H1 (cell line): ENCODE data around the gene SUOX. TPM values are rescaled to one million over a fixed set of nuclear protein-coding genes. Genes with fewer than 3 reads are reported as not detected.

Source experiments
- CTCF ChIA-PET: fragments of 300-600 bp; sonication (Branson Sonifier 250); formaldehyde crosslinking; loops from one replicate; lab custom pipeline; 2021; ENCODE audit not compliant: partially characterized antibody; lab: Charles Lee
- POLR2A ChIA-PET: fragments of 300-600 bp; sonication (Branson Sonifier 250); formaldehyde crosslinking; loops from one replicate; lab custom pipeline; 2021; ENCODE audit warnings: inconsistent platforms; ENCODE audit not compliant: partially characterized antibody; lab: Charles Lee
- DNase-seq, 2 experiments: peaks; one replicate each; pipeline versions ENCODE4 v3.0.0 to v3.0.0-alpha.2; 2010 to 2022; ENCODE audit warnings: low spot score in 2 of 2, low read depth in 1 of 2, mixed read lengths in 1 of 2
- FAIRE-seq: peaks from 2 replicates; lab custom pipeline; 2011; peaks lifted over from hg19 to GRCh38; lab: Jason Lieb, UNC
- H2AFZ ChIP-seq: 2 replicates; pipeline ENCODE4 v1.8.1; 2012; ENCODE audit warnings: low read length, inconsistent platforms
- H2AK5ac ChIP-seq: 2 replicates; pipeline ENCODE4 v1.6.1; 2013; ENCODE audit warnings: low read depth, low read length
- H2BK120ac ChIP-seq: replicated peaks from 2 replicates; pipeline ENCODE3; 2013; ENCODE audit warnings: low read depth, low read length, inconsistent platforms
- H2BK12ac ChIP-seq: 2 replicates; pipeline ENCODE4 v1.6.1; 2013; ENCODE audit warnings: low read depth, low read length
- H2BK15ac ChIP-seq: 2 replicates; pipeline ENCODE4 v1.6.1; 2013; ENCODE audit warnings: low read length
- H2BK20ac ChIP-seq: 2 replicates; pipeline ENCODE4 v1.6.1; 2013; ENCODE audit warnings: low read length
- H2BK5ac ChIP-seq: 2 replicates; pipeline ENCODE4 v1.6.1; 2013; ENCODE audit warnings: low read depth, low read length
- H3K14ac ChIP-seq: 2 replicates; pipeline ENCODE4 v1.6.1; 2013; ENCODE audit warnings: inconsistent platforms; ENCODE audit not compliant: insufficient read length
- H3K18ac ChIP-seq: 2 replicates; pipeline ENCODE4 v1.6.1; 2013; ENCODE audit warnings: low read length; ENCODE audit errors: extremely low read depth
- H3K23ac ChIP-seq: 2 replicates; pipeline ENCODE4 v1.6.1; 2013; ENCODE audit warnings: inconsistent platforms; ENCODE audit not compliant: insufficient read length
- H3K23me2 ChIP-seq: 2 replicates; pipeline ENCODE4 v1.6.1; 2013; ENCODE audit warnings: low read depth, low read length
- H3K27ac ChIP-seq: 2 replicates; pipeline ENCODE4 v1.6.1; 2011; ENCODE audit warnings: low read depth, low read length, inconsistent platforms
- H3K27me3 ChIP-seq, 4 experiments: replicated peaks in 1 of 4; 1 replicate in 1 of 4; 2 replicates in 3 of 4; pipeline versions ENCODE4 v1.6.1 to v1.8.1; 2011 to 2013; ENCODE audit warnings: low read length in 3 of 4, mild to moderate bottlenecking in 3 of 4, inconsistent platforms in 2 of 4, mixed read lengths in 2 of 4, moderate library complexity in 1 of 4; ENCODE audit not compliant: control insufficient read depth in 3 of 4, insufficient read depth in 3 of 4; ENCODE audit errors: extremely low read depth in 1 of 4
- H3K36me3 ChIP-seq, 4 experiments: 2 replicates each; pipeline versions ENCODE4 v1.6.1 to v1.8.1; 2011 to 2013; ENCODE audit warnings: mild to moderate bottlenecking in 4 of 4, low read length in 3 of 4, moderate library complexity in 2 of 4, control low read depth in 1 of 4, inconsistent platforms in 1 of 4; ENCODE audit not compliant: insufficient read depth in 4 of 4, control insufficient read depth in 2 of 4
- H3K4ac ChIP-seq: replicated peaks from 2 replicates; pipeline ENCODE3; 2013; ENCODE audit warnings: low read length, low read depth, mixed read lengths, inconsistent platforms; ENCODE audit not compliant: insufficient read length
- H3K4me1 ChIP-seq, 4 experiments: replicated peaks in 1 of 4; 1 replicate in 1 of 4; 2 replicates in 3 of 4; pipeline versions ENCODE4 v1.6.1 to v1.8.1; 2011 to 2013; ENCODE audit warnings: low read length in 3 of 4, inconsistent platforms in 2 of 4, mixed read lengths in 1 of 4; ENCODE audit not compliant: insufficient read depth in 4 of 4, control insufficient read depth in 3 of 4
- H3K4me2 ChIP-seq, 2 experiments: 2 replicates each; pipeline versions ENCODE4 v1.6.1 to v1.8.1; 2011 to 2013; ENCODE audit warnings: low read depth in 2 of 2, low read length in 2 of 2, control low read depth in 1 of 2, inconsistent platforms in 1 of 2, mild to moderate bottlenecking in 1 of 2; ENCODE audit not compliant: insufficient read depth in 1 of 2
- H3K4me3 ChIP-seq, 4 experiments: fragments of 200-600, 300-600 bp in 1 of 4; sonication (generic), shearing (Covaris generic), sonication (Bioruptor Twin) in 1 of 4; 2 replicates each; pipeline versions ENCODE4 v1.5.1 to v1.8.1; 2011 to 2016; ENCODE audit warnings: low read length in 4 of 4, low read depth in 3 of 4, control low read depth in 2 of 4, inconsistent platforms in 2 of 4, mild to moderate bottlenecking in 2 of 4, mixed read lengths in 1 of 4, moderate library complexity in 1 of 4; ENCODE audit not compliant: insufficient read depth in 2 of 4; ENCODE audit errors: extremely low read depth in 1 of 4
- H3K56ac ChIP-seq: replicated peaks from 2 replicates; pipeline ENCODE3; 2013; ENCODE audit warnings: low read depth, mild to moderate bottlenecking, mixed read lengths, low read length, inconsistent platforms; ENCODE audit not compliant: insufficient read length
- H3K79me1 ChIP-seq: 2 replicates; pipeline ENCODE4 v1.6.1; 2013; ENCODE audit warnings: low read depth, low read length, control low read depth
- H3K79me2 ChIP-seq, 2 experiments: 2 replicates each; pipeline versions ENCODE4 v1.6.1 to v1.8.1; 2012 to 2013; ENCODE audit warnings: low read length in 2 of 2, mild to moderate bottlenecking in 2 of 2, inconsistent platforms in 1 of 2; ENCODE audit not compliant: insufficient read depth in 2 of 2, control insufficient read depth in 1 of 2
- H3K9ac ChIP-seq, 4 experiments: replicated peaks in 1 of 4; 1 replicate in 1 of 4; 2 replicates in 3 of 4; pipeline versions ENCODE4 v1.6.1 to v1.8.1; 2011 to 2013; ENCODE audit warnings: low read depth in 3 of 4, low read length in 3 of 4, control low read depth in 2 of 4, mild to moderate bottlenecking in 2 of 4, moderate library complexity in 2 of 4, inconsistent platforms in 1 of 4; ENCODE audit errors: extremely low read depth in 1 of 4
- H3K9me3 ChIP-seq, 2 experiments: 2 replicates each; pipeline versions ENCODE4 v1.6.1 to v1.8.1; 2012 to 2013; ENCODE audit warnings: mild to moderate bottlenecking in 2 of 2, moderate library complexity in 2 of 2, control low read depth in 1 of 2, inconsistent platforms in 1 of 2, low read depth in 1 of 2, low read length in 1 of 2, mixed read lengths in 1 of 2; ENCODE audit not compliant: insufficient read depth in 2 of 2
- H4K20me1 ChIP-seq, 2 experiments: replicated peaks in 1 of 2; 2 replicates each; pipeline versions ENCODE3 to v1.8.1; 2011 to 2013; ENCODE audit warnings: inconsistent platforms in 2 of 2, low read length in 2 of 2, mild to moderate bottlenecking in 1 of 2; ENCODE audit not compliant: insufficient read depth in 2 of 2, control insufficient read depth in 1 of 2
- H4K5ac ChIP-seq: 2 replicates; pipeline ENCODE4 v1.6.1; 2013; ENCODE audit warnings: low read length, low read depth, mixed read lengths, inconsistent platforms; ENCODE audit not compliant: insufficient read length
- H4K8ac ChIP-seq: 2 replicates; pipeline ENCODE4 v1.8.0; 2013; ENCODE audit warnings: mild to moderate bottlenecking, moderate library complexity, low read length, inconsistent platforms; ENCODE audit not compliant: insufficient read depth; ENCODE audit errors: extremely low read depth
- H4K91ac ChIP-seq: replicated peaks from 2 replicates; pipeline ENCODE3; 2013; ENCODE audit warnings: low read length, mixed read lengths, inconsistent platforms; ENCODE audit not compliant: insufficient read length
- ASH2L ChIP-seq: fragments of 200-600, 300-600 bp; sonication (generic); IDR thresholded peaks from one replicate; pipeline ENCODE4 v1.7.1; 2017; ENCODE audit warnings: low read length
- CHD2 ChIP-seq: IDR thresholded peaks from 2 replicates; pipeline ENCODE4 v1.6.1; 2012; ENCODE audit warnings: low read length, improper control_type of control experiment
- GTF2F1 ChIP-seq: IDR thresholded peaks from 2 replicates; pipeline ENCODE4 v1.6.1; 2012; ENCODE audit warnings: low read depth, low read length, improper control_type of control experiment, borderline replicate concordance
- JUN ChIP-seq: IDR thresholded peaks from 2 replicates; pipeline ENCODE4 v1.6.1; 2011; ENCODE audit warnings: low read depth, mild to moderate bottlenecking, improper control_type of control experiment, low read length
- POLR2A ChIP-seq, 2 experiments: IDR thresholded peaks; 1 replicate in 1 of 2; 2 replicates in 1 of 2; pipeline ENCODE4 v1.6.1; 2011; ENCODE audit warnings: low read depth in 2 of 2, low read length in 2 of 2, mild to moderate bottlenecking in 2 of 2; ENCODE audit errors: control extremely low read depth in 1 of 2
- RXRA ChIP-seq: IDR thresholded peaks from 2 replicates; pipeline ENCODE4 v1.6.1; 2011; ENCODE audit warnings: low read depth, mild to moderate bottlenecking, low read length, moderate library complexity; ENCODE audit not compliant: insufficient read depth
- SIN3A ChIP-seq, 2 experiments: IDR thresholded peaks in 1 of 2; conservative IDR thresholded peaks in 1 of 2; 2 replicates each; pipeline ENCODE4 v1.6.1; 2011 to 2012; ENCODE audit warnings: low read length in 2 of 2, improper control_type of control experiment in 1 of 2, low read depth in 1 of 2, mild to moderate bottlenecking in 1 of 2
- SP1 ChIP-seq: IDR thresholded peaks from 2 replicates; pipeline ENCODE4 v1.6.1; 2011; ENCODE audit warnings: low read depth, low read length
- TAF1 ChIP-seq: IDR thresholded peaks from 2 replicates; pipeline ENCODE4 v1.6.1; 2011; ENCODE audit warnings: mild to moderate bottlenecking, low read depth, low read length
- TBP ChIP-seq: IDR thresholded peaks from 2 replicates; pipeline ENCODE4 v1.6.1; 2011; ENCODE audit warnings: low read depth, low read length, improper control_type of control experiment
- WGBS, 2 experiments: shearing (Covaris generic) in 1 of 2; methylation state at CpG; one replicate each; pipeline versions ENCODE4 v1.1.6 to v1.1.7; 2013 to 2015; ENCODE audit warnings: low lambda C conversion rate in 2 of 2, mixed read lengths in 2 of 2, inconsistent platforms in 1 of 2, low coverage in 1 of 2, missing lambda C conversion rate in 1 of 2; ENCODE audit not compliant: insufficient replicate concordance in 2 of 2, insufficient coverage in 1 of 2, insufficient read length in 1 of 2; ENCODE audit errors: extremely low coverage in 1 of 2, missing lambda C conversion rate in 1 of 2; 5-methylcytosine and 5-hydroxymethylcytosine counted together
- polyA plus RNA-seq, 7 experiments: library from polyadenylated mRNA; depleted of rRNA in 3 of 7; stranded (reverse) in 5 of 7; unstranded in 2 of 7; fragments of >200 nt in 5 of 7; fragments of 200-250 nt in 2 of 7; gene quantifications; 1 replicate in 5 of 7; 2 replicates in 1 of 7; 4 replicates in 1 of 7; pipeline versions ENCODE4 v1.2.1 to v1.2.3, GENCODE V29; 2011 to 2013; ENCODE audit warnings: missing spikeins in 2 of 7, mixed read lengths in 2 of 7
- total RNA-seq: library from RNA; stranded (reverse); fragmentation: NEBNext Ultra II Directional; extraction: Animal tissue kit (Norgen Biotek cat#: 25700); gene quantifications from 2 replicates; pipeline ENCODE4 v1.2.1, GENCODE V29; 2021

The SUOX gene
- total and polyA plus RNA-seq, 2 of the 8 experiments (the other 6 are each of a cell fraction or from before 2014, with no cell fraction given): 22.5 to 31.3 TPM

- H3K9ac ChIP-seq: peak within 1 kb of the TSS in 3 of 4 experiments; percentile 44 to 78 (median 71); a peak in 6 of 7 replicates
- DNase-seq: peak in 1 of 2 experiments; percentile 81
- peak within 1 kb of the TSS; percentile 73 for H3K27ac ChIP-seq
- H4K8ac ChIP-seq: peak within 1 kb of the TSS; percentile 81
- peak within 1 kb of the TSS; percentile 78 to 92 for H3K4me2 ChIP-seq
- no peaks in the 10 kb centered on the region for H3K79me2 ChIP-seq
- POLR2A ChIA-PET: interaction anchor here (0.7 to 6.3 kb wide), 17 partner anchors 9 to 265 kb away, joined by 3 to 82 read pairs (median 5); partner anchors contain the start of genes ERBB3, ORMDL2, PA2G4 and PYM1
- peak within 1 kb of the TSS; percentile 59 for H3K56ac ChIP-seq
- no peak for FAIRE-seq
- H3K4me1 ChIP-seq: peaks cover 8 to 25% (median 16%) of the 10 kb centered on the region in 4 experiments
- no peaks in the 10 kb centered on the region for H3K9me3 ChIP-seq
- H4K20me1 ChIP-seq: no peaks in the 10 kb centered on the region
- peak within 1 kb of the TSS; percentile 89 for H2BK12ac ChIP-seq
- WGBS, 2 experiments: 8% methylated on average over 8 of the region's 10 CpGs; no CpG with 5 or more reads in 1 of the 2 experiments
- peaks cover 12% of the 10 kb centered on the region for H3K23me2 ChIP-seq
- peak within 1 kb of the TSS; percentile 97 for H4K91ac ChIP-seq
- H3K14ac ChIP-seq: peak within 1 kb of the TSS; percentile 54
- CTCF ChIA-PET: interaction anchor here (1.3 to 18.1 kb wide), 4 partner anchors 9 to 25 kb away, joined by 4 to 256 read pairs (median 19); partner anchors contain the start of gene SUOX
- H2BK20ac ChIP-seq: peak within 1 kb of the TSS; percentile 86; the same call in 1 of the 2 replicates
- no peaks in the 10 kb centered on the region for H3K27me3 ChIP-seq
- H3K79me1 ChIP-seq: no peaks in the 10 kb centered on the region; the same call in 1 of the 2 replicates
- H2BK5ac ChIP-seq: peak within 1 kb of the TSS; percentile 92
- peak within 1 kb of the TSS; percentile 92 for H4K5ac ChIP-seq
- peak within 1 kb of the TSS; percentile 71; the same call in 1 of the 2 replicates for H2AK5ac ChIP-seq
- H3K4ac ChIP-seq: peak within 1 kb of the TSS; percentile 80
- H3K18ac ChIP-seq: peak within 1 kb of the TSS; percentile 76
- TF ChIP-seq RXRA (0 out of 2 replicates have a peak, but pooled peaks have one; percentile 7), TAF1 (peak; percentile 83), ASH2L (peak; percentile 66), SIN3A (conservative IDR thresholded peaks at IDR 0.05 in 1 of 2, IDR thresholded peaks at IDR 0.05 in 1 of 2; ENCODE audit: low read depth in 1 of 2, low read length in 2 of 2) (peak; percentile 43 to 76; a peak in 2 of 4 replicates), CHD2 (no peak), JUN (no peak), TBP (peak; percentile 52), SP1 (peak; percentile 47; the same call in 1 of the 2 replicates), GTF2F1 (0 out of 2 replicates have a peak, but pooled peaks have one; percentile 27), POLR2A (IDR thresholded peaks at IDR 0.05; ENCODE audit: control extremely low read depth in 1 of 2, low read depth in 2 of 2, low read length in 2 of 2) (peak in 1 of 2 experiments; percentile 69; a peak in 2 of 3 replicates)
- TF ChIP-seq, all 59 proteins: peak for 8
- peak within 1 kb of the TSS; percentile 37 to 60 (median 52) for H3K4me3 ChIP-seq
- peak within 1 kb of the TSS; percentile 24; the same call in 1 of the 2 replicates for H2AFZ ChIP-seq
- peaks cover 0 to 13% (median 2%) of the 10 kb centered on the region in 4 experiments; a peak in 4 of 8 replicates for H3K36me3 ChIP-seq
- peak within 1 kb of the TSS; percentile 84; the same call in 1 of the 2 replicates for H2BK15ac ChIP-seq
- H2BK120ac ChIP-seq: peak within 1 kb of the TSS; percentile 30
- no peak within 1 kb of the TSS for H3K23ac ChIP-seq
Observed at GRCh38 chr12:56020423-56021184, 23.5 kb downstream of the SUOX start, which contains the start of gene IKZF4. Gene IKZF4, plus strand, starts transcription at chr12:56021043. Its CDS starts 451 bp downstream, at chr12:56021494.
